Measurements from ENCODE around the gene USP48.

USP48 gene

DNA sequence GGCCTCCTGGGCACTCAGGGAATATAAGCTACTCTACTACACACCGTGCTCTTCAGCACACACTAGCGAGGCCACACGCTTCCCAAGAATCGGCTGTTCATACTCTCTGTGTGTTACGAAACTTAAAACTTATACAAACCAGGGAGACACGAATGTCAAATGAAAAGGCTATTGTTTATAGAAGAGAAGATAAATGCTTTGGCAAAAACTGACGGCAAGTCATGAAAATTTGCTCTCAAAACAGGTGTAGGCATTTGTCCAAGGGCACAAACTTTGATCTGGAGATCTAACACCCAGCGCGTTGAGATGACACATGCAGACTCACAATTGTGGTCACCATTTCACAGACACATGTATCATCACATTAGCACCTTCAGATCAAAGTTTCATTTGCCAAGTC is 46.1 kb downstream of the USP48 start:
- no peak for FAIRE-seq

DNA sequence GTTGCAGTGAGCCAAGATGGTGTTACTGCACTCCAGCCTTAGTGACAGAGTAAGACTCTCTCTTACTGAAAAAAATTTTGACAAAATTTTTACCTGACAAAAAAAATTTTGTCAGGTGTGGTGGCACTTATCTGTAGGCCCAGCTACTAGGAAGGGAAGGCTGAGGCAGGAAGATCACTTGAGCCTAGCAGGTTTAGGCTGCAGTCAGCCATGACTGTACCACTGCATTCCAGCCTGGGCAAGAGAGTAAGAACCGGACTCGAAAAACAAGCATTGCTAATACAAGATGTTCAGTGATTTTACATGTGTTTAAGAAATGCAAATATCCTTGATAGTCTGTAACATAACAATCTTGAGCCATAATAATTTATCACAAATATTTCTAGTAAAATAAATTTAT is 46.9 kb downstream of the USP48 start:
- FAIRE-seq: no peak

DNA sequence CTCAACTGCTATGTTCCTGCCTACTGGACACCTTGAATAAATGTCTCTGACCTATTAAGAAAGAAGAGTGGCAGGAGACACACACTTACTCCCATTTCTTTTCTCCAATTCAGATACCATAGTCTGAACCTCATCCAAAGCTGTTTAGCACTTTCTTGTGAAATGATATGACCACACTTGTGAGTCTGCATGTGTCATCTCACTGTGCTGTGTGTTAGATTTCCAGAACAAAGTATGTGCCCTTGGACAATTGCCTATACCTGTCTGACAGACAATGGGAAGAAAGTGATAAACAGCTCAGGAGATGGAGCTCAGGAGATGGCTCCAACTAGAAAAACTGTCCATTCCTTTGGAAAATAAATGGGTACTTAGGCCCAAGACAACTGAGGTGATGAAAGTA is 48.4 kb downstream of the USP48 start:
- no peak for FAIRE-seq

DNA sequence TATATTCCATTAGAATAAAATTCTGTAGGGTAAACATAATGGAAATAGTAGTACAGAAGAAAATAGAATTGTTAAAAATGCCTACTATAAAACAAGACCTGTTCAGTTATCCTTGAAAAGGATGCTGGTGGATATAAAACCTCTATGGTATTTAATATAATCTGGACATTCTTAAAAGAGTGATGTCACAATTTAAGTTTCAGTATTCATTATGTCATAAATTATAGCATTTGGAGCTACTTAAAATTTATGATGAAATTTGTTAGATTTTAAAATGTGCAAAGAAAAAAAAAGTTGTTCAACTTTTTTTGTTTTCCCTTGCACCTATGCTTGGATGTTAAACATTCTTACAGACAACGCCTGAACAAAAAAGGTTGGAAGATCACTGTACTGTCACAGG is 50.3 kb downstream of the USP48 start:
- no peak for FAIRE-seq

DNA sequence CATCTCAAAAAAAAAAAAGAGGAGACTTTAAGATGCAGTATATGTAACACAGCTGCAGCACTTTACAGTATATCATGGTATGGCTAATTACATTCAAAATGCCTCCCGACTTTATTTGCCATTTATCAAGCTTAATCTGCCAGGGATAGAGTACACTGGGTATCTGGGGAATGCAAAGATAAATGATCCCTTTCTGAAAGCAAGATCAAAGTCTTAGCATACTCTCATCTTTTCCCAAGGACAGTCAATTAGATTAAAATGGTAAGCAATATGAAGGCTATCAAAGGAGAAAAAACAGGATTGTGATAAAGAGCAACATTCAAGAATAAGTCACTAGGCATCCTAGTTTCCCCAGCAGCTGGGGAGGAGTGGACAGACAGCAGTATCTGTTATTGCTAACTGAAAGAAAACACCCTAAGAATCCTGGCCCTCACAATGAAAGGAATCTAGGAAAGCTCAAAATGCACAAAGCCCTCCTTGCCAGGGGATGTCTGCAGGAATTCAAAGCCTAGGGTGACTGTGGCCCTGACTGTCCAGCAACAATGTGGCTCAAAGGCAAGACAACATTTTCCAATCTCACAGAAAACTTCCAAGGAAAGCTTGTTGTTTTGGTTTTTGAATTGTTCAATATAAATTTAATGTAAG is 57.1 kb downstream of the USP48 start:
- no peak for FAIRE-seq

DNA sequence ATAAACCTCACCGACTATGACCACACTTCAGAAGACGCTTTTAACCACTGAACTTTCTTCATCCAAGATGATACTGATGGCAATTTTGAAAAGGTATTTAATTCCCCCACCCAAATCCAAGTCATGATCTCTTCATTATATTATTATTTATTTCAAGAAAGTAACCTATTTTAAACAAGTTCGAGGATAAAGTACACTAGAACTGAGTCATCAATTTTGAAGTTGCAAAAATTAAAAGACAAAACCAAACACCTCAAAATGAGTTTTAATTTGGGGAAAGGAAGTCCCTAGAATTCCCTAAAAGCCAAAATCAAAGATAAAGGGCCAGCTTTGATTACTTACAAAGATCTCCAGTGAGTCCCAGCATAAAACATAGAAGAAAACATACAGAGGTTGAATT is 58.4 kb downstream of the USP48 start:
- FAIRE-seq: no peak

DNA sequence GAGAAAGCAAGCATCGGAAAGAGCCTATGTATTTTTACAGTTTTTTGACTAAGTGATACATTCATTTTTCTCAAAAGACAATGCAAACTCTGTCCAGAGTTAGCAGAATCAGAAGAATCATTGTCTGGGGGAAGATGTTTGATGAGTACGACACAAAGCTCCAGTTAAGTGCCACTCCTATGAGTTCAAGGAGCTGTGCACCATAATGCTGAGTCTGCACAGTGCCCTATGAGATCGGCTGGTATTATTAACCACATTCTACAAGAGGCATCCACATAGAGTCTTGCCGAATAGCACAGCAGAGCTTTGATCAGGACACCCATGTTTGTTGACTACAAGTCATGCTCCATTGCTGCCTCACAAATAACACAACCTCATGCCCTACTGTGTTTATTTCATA is 58.9 kb downstream of the USP48 start:
- FAIRE-seq: no peak

DNA sequence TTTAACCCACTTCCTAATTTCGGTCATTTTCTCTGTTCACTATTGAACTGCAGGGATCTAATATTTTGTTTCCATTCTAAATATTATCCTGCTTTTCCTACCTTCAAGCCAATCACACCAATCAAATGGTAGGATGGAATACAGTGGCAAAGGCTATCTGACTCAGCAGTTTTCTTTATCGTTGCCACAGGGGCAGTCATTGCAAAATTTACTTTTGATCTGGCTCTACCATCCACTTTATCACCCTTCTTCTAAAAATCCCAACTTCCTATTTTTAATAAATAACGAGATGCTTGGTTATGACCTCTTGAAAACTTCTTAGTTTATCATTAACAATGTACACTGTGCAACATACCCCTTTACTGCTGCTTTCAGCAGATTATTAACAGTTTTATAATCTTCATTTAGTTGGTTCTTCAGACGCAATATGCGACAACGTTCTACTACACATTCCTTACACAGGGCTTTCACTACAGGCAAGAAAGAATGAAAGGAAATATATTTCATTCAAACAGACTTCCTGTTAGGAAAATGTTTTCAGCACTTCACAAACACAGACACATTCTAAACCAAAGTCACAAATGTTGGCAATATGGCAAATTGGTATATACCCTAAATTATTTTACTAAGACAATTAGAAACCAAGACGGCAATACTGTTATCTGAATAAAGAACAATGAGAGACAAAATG is 61.5 kb downstream of the USP48 start:
- FAIRE-seq: no peak

DNA sequence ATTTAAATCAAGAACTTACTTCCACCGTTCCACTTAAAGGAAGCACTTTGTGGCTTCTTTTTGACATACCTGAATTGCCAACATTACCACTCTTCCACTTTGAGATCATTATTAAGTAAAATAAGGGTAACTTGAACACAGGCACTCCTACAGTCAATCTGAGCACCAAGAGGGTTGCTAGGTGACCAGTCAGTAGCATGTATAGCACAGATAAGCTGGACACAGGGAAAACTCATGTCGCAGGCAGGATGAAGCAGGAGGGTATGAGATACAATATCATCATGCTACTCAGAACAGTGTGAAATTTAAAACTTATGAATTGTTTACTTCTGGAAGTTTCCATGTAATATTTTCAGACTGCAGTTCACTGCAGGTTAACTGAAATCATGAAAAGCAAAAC is 66.8 kb downstream of the USP48 start:
- no peak for FAIRE-seq

DNA sequence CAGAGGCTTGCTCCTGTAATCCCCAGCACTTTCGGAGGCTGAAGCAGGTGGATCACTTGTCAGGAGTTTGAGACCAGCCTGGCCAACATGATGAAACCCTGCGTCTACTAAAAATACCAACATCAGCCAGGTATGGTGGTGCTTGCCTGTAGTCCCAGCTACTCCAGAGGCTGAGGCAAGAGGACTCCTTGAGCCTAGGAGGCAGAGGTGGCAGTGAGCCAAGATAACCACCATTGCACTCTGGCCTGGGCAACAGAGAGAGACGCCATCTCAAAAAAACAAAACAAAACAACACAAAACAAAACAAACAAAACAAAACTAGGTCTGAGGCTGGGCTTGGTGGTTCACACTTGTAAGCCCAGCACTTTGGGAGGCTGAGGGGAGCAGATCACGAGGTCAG is 75.1 kb downstream of the USP48 start:
- no peak for FAIRE-seq

DNA sequence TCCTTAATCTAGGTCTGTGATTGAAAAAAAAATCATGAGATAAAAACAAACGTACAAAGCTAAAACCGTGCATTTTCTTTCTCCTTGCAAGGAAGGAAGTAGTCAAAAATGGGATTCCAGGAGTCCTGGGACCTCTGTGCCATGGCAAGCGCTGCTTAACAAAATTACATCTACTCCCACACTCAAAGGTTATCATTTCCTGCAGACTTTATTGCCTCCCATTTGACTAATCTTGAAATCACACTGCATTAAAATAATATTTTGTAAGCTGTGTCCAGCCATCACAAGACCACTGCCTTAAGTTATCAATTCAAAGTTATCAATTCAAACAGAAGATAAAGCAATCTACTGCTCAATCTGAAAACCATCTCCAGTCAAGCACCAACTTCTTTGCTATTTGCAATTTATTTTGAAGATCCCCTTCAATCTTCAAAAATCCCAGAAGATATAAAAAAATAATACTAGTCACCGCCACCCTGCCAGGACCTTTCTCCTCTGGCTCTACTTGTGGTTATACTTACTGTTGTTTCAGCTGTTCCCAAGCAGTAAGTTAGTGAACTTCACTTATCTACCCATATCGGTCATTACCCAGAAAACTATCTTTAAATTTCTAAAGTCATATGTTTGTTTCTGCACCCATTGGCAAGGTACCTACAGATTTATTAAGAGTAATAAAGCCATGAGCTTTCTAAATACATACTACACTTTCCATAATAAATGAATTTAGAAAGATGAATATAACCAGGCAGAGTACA is 75.7 kb downstream of the USP48 start:
- no peak for FAIRE-seq

DNA sequence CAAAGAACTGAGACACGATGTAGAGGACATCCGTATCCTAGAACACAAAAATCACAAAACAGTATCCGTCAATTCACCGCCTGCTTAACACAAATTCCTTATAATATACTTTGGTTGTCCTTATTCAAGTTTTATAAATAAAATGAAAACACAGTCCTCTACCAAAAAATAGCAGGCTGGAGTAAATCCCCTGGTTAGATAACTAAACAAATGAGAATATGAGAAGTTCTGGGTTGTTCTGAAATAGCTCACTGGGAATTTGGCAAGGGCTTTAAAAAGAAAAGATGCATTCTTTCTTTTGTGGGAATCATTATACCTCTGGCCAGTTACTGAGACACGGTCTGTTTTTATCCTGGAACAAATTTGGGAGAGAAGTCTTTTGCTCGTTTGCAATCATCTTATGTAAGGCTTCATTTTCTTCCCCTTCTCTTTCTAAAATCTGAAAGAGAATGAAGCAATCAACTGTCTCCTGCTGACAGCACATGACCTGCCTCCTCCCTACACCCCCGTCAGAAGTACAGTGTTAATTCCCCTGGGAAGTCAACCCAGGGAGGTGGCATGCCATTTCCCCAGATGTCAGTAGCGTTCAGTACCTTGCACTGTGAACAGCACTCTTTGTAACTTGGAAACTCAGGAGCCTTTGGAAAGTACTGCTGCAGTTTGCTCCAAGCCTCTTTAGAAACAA is 76.7 kb downstream of the USP48 start:
- FAIRE-seq: no peak

DNA sequence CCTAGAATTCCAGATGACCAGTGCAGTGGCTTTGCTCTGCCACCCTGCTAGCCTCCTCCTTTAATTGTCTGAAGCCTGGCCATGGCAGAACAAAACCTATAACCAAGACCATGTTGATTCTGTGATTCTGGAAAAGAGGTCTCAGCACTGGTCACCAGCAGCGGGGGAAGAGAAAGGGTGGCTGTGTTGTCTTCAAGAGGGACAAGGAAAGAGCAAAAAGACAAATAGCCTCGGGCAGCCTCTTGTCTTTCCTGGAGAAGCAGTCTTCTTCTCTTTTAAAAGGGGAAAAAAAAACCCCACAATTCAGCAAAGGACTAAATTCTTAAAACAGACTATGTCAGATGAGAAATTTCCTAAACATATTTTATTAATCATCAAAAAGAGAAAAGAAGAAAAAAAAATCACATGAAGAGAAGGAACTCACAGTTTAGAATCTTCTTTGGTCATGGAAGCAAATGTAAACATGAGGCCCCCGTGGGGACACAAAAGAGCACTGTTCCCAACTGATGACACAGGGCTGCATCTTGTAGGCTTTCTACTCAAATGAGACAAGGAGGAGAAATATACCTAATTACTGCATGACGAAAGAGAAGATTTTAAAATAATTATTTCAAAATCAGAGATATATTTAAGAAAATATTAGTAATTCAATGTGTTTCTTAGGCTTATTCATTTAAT is 77.5 kb downstream of the USP48 start:
- FAIRE-seq: peak; percentile 19

DNA sequence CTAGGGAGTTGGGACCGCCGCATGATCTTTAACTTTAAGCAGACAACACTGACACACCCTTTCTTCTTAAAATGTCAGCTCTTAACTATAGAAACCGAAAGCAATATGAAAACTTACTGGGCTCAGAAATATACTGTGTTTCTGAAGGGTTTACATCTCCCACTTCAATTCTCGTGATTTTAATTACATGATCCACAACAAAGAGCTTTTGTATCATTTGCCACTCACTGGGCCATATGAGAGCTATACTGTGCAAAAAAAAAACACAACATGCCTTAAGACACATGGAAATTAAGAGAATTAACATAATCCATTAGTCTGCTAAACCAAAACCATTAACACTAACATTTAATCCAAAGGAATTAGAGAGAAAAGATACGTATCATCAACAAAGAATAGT is 78.8 kb downstream of the USP48 start:
- FAIRE-seq: no peak

DNA sequence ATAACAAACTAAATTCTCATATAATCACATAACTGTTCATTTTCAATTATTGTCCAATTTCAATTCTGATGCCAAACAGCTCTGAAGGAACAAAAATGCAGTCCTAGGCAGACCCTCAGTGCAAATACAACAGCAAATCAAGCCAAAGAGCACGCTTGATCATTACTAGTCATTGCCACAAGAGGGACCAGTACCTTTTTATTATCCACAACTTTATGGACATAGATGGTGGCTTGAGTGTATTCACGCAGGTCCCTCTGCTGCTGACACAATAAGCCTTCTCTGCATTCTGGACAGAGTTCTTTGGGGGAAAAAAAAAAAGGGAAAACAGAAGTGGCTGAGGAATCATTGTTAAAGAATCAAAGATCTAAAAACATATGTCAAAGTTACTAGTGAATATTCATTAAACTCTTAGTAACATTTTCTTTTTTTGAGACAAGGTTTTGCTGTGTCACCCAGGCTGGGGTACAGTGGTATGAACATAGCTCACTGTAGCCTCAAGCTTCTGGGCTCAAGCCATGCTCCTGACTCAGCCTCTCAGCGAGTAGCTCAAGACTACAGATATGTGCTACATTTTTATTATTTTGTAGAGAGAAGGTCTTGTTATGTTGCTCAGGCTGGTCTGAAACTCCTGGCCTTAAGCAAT is 79.5 kb downstream of the USP48 start:
- peak; percentile 85 for FAIRE-seq

DNA sequence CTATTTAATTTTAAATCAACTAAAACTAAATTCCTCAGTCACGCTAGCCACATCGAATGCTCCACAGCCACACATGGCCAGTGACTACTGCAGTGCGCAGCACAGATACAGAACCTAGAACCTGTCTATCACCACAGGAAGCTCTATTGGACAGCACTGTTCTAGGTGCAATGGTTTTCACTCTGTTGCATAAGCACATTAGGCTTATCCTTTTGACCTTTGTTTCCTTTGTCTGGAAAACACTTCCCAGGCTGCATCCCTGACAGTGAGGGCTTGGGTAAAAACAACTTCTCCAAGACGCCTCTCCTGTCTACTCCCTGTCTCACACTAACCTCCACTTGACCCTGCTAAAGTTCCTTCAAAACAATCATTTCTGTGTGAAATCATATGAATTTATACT is 80.2 kb downstream of the USP48 start:
- no peak for FAIRE-seq

DNA sequence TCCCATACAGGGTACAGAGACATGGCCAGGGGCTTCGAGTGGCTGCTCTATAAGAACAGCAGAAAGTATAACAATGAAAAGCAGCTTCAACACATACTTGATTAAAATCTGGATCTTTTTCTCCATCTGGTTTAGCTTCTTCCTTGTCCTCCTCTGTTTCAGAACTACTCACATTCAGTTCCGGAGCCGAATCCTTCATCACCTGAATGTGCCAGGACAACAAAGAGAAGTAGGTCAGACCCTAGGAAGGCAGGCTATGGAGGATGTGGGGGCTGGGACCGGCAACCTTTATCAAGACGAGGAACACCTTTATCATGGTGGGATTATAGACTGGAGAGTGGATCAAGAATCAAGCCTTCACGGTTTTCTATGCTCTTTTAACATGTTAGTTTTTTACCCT is 81.5 kb downstream of the USP48 start:
- FAIRE-seq: no peak

DNA sequence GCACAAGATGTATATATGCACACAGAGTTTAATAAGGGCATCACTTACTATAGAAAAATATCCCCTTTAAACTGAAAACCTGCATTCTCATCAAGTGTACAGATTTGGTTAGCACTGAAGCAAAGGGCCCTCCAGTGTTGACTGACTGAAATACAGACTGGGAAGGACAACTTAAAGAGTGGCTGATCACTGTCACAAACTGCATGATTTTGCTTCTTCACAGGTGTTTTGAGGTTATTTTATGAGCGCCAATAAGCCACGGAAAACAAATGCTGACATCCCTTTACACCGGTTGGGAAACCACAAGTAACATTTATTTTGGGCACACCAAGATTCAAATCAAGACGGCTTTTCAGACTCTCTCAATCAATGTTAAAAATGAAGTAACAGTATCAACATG is 82.9 kb downstream of the USP48 start:
- no peak for FAIRE-seq

DNA sequence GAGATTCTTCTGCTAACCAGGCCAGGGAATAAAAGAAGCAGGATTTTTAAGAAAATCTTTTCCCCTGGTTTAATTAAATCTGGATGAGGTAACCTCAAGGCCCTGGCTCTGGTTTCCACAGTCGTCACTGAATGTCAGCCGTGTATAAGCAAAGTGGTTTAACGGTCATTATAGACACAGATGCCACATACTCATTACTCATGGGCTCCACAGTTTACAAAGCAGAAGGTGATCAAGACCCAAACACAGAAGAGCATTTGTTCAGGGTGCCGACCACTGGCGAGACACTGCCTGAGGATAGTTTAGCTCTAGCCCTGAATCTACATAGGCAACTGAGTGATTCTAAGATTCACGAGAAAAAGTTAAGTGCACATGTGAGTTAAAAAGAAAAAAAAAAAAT is 86.0 kb downstream of the USP48 start:
- FAIRE-seq: no peak

DNA sequence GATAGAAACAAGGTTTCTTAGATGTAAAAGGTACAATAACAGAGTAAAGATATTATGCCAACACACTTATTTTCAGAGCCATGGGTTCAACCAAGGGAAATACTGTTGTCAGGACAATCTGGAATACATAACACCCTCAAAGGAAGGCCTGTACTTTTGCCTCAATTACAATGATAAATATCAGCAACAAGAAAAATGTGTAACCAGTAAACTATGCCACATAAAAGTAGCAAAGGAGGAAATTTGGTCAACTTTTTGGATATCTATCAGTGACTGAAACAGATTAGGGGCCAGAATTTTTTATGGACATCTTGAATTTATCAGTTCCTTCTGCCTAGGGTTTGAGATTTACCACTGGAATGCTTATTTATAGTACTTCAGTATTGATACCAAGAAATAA is 89.2 kb downstream of the USP48 start:
- FAIRE-seq: no peak

DNA sequence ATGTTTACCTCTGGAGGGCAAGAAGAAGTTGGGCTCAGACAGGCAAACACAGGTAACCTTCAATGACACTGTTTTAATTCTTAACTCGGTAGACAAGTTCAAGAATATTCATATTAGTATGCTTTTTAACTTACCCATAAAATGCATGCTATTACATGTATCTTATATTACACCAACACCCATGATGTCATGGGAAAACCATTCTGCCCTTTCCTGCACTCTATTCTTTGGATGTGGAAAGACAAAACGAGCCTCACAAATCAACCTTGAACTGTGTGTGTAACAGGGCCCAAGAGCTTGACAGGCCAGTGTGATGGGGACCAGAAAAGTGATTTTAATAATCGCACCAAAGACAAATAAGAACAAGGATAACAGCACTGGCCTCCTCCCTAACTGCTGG is 91.2 kb downstream of the USP48 start:
- FAIRE-seq: no peak

DNA sequence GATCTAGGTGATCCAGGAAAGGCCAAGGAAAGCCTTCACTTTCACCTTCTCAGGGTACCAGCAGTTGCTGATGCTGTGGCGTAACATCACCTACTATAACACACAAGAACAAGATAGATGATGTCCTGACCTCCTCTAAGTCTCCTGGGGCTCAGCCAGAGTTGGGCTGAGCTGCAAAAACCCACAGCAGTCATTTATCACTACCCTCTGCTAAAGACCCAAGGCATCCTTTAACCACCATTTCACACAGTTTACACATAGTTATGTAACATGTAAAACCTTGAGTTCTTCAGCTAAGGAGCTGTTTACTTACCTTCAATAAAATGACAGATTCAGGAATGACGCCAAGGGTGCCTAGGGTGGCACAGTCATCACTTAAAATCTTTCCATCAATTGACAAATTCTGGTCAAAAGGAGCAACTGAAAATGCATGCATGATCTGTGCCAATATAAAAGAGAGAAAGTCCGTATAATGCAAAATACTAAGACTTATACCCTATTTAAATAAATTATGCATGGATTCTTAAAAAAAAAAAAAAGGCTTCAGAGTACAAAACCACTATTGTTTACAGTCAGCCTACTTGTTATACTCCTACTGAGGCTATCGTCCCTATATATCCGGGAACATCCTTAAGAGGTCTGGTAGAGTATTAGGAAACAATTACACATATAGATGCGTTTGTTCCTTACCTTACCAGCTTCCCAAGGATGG is 93.1 kb downstream of the USP48 start:
- FAIRE-seq: no peak
